ENCODE measurements around the gene ZFYVE9.

DNA sequence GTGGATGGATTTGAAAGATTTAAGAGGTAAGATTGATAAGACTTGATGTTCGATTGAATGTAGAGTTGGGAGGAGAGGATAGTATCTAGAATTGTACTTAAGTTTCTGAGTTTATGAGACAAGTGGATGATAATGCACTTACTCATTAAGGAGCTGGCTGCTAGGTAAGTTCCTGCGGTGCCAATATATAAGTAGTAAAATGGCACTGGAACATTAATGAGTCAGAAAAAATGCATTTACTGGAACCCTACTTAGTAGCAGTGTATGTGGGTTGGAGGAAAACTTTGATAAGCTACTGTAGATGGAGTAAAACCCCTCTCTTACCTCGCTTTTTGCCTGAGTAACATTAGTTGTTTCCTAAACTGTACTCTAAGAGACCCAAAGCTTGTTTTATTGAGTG, 68.2 kb downstream of the ZFYVE9 start:
- TF ChIP-seq, protein P1, sequence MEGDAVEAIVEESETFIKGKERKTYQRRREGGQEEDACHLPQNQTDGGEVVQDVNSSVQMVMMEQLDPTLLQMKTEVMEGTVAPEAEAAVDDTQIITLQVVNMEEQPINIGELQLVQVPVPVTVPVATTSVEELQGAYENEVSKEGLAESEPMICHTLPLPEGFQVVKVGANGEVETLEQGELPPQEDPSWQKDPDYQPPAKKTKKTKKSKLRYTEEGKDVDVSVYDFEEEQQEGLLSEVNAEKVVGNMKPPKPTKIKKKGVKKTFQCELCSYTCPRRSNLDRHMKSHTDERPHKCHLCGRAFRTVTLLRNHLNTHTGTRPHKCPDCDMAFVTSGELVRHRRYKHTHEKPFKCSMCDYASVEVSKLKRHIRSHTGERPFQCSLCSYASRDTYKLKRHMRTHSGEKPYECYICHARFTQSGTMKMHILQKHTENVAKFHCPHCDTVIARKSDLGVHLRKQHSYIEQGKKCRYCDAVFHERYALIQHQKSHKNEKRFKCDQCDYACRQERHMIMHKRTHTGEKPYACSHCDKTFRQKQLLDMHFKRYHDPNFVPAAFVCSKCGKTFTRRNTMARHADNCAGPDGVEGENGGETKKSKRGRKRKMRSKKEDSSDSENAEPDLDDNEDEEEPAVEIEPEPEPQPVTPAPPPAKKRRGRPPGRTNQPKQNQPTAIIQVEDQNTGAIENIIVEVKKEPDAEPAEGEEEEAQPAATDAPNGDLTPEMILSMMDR (IDR thresholded peaks at IDR 0.05; ENCODE audit: borderline replicate concordance, extremely low read depth, low read length, poor library complexity, severe bottlenecking), result no peak
- TF ChIP-seq EZH2 (IDR thresholded peaks at IDR 0.05; ENCODE audit: borderline replicate concordance, low read depth, low read length, severe bottlenecking), result no peak

Data from DND-41 (cell line).